ENCODE results near the gene PPWD1.
"Not testable (repeated sequence)": the region's sequence is repeated elsewhere in the genome, so short reads cannot be mapped to it uniquely, and the experiment has no call there.

Gene PPWD1

GRCh38 chr5:65562731-65563701 is at the start of gene PPWD1, which contains the start of gene CENPK:
Gene PPWD1, plus strand, starts transcription at chr5:65563296. Its CDS starts 15 bp downstream, at chr5:65563311.
Gene CENPK, minus strand, starts transcription at chr5:65563168. Its CDS starts 8,261 bp downstream, at chr5:65554907.
- DNase-seq: peak; percentile 97

GRCh38 chr5:65525726-65526125 is 37.4 kb upstream of the PPWD1 start:
- DNase-seq: no peak

GRCh38 chr5:65530904-65531303 is 32.2 kb upstream of the PPWD1 start:
- no peak for DNase-seq

DNA sequence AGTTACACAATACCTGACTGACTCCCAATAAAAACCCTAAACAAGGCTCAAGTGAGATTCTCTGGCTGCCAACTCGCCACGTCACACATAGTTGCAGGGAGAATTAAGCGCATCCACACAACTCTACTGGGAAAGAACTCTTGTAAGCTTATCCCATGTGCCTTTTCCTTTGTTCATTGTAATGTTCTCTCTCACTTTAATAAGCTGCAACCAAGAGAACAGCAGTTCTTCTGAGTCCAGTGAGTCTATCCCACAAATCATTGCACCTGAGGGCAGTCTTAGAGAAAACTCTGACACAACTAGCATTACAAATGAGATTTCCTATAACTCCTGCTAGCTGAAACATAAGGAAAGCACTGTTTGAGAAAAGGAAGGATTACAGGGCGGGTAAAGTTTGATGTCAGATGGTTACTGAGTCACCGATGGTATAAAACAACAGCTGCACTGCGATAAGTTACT is 27.5 kb upstream of the PPWD1 start:
- no peak for DNase-seq

DNA sequence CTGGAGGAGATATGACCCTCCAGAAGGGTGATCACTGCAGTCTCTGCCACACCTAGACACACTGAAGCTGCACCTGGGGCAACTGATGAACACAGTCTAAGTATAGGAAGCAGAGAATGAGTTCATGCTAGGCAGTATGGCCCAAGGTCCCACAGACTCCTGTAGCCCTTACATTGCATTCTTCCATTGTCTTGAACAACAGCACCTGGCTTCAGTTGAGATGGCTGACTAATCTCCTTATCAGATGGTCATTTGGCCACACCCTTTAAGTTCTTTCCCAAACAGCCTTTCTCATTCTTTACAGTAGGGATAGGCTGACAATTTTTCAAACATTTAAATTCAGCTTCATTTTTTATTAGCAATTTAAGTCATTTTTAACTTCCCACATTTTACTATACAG is 23.3 kb upstream of the PPWD1 start:
- DNase-seq: no peak

GRCh38 chr5:65544473-65544872 is 18.6 kb upstream of the PPWD1 start:
- no peak for DNase-seq

DNA sequence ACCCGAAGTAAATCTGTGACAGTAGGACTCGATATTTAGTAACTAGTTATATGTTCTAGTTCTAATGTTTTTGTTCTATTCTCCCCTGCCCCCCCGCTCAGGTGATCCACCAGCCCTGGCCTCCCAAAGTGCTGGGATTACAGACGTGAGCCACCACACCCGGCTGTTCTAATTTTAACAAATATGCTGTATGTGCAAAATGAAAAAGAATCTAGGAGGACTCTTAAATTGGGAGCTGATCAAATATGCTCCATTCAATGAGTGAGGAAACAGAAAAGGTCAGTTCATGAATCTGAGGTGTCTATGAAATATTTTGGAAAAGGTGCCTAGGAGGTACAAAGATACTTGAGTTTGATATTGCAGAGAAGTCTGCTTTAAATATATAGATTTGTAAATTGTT is 17.0 kb upstream of the PPWD1 start:
- no peak for DNase-seq

GRCh38 chr5:65548281-65548680 is 14.8 kb upstream of the PPWD1 start:
- no peak for DNase-seq

DNA sequence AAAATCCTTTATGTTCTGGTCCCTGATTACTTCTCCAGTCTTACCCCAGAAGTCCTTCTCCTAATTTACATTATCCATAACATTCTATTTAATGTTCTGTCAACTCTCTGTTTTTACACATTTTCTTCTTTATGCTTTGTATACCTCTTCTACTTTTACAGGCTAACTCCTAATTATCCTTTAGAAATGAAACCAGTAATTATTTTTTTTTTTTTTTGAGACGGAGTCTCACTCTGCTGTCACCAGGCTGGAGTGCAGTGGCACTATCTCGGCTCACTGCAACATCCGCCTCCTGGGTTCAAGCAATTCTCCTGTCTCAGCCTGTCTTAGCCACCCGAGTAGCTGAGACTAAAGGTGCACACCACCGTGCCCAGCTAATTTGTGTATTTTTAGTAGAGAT is 9.2 kb upstream of the PPWD1 start:
- no peak for DNase-seq

DNA sequence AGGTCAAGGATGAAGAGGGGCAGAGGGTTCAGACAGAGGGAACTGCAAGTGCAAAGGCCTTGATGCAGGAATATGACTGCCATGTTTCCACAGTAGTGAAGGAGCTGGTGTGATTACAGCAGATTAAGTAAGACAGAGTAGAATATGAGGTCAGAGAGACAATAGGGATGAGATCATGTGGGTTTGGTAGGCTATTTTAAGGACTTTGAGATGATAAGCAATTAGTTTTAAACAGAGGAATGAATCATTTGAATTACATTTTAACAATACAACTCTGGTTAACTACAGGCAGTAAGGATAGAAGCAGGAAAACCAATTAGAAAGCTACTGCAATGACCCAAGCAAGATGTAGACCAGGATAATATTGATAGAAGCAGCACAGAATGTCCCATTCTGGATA is 7.8 kb upstream of the PPWD1 start:
- DNase-seq: no peak

GRCh38 chr5:65556181-65556580 is 6.9 kb upstream of the PPWD1 start:
- no peak for DNase-seq

DNA sequence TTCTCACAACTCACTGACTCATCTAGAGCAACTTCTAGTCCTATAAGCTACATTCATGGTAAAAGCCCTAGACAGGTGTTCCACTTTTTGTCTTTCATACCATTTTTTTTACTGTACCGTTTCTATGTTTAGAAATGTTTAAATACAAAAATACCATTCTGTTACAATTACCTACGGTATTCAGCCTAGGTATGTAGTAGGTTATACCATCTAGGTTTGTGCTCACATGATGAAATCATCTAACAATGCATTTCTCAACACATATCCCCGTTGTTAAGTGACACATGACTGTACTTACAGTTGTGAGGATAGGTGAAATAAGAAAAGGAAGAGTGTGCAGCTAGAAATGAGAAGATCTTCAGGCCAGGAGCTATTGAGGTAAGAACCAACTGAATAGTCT is 6.4 kb upstream of the PPWD1 start:
- DNase-seq: no peak

DNA sequence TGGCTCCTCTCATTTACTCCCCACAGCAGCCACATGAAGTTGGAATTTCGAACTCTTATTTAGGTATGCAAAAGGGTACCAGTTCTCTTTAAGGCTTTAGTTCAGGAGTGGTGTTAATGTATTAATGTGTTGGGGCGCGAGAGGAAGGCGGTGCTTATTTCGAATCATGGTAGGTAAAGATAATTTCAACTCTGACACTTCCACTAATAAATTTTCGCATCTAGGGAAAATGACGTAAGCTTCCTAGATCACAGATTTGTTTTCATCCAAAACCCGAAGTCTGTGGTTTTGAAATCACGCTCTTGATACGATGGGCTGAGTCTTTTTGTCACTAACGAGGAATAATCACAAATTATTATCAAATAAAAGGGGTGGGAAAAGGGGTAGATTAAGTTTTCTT is 681 bp downstream of the PPWD1 start:
- DNase-seq: no peak

- no peak for DNase-seq
Observed at GRCh38 chr5:65566505-65566904, 3.4 kb downstream of the PPWD1 start.

DNA sequence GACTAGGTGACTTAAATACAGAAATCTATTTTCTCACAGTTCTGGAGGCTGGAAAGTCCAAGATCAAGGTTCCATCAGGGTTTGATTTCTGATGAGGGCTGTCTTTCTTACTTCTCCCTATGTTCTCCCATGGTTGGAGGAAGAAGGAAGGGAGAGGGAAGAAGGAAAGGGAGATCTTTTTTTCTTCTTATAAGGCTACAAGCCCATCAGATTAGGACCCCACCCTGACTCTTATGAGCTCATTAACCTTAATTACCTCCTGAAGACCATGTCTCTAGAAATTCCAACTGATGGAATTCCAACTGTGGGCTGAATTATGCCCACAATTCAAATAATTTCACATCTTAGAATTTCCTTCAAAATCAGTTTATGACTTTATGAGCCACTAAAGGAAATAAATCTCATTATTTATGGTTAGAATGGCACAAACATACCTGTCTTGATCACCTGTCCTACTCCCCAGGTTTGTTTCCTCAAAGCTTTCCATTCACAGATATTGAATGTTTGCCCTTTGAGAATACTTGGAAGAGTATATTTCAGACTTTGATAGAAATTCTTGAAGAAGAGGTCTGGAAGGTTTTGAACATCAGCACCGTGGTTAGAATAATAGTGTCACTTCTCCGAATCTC is 7.6 kb downstream of the PPWD1 start:
- DNase-seq: no peak

- no peak for DNase-seq
Observed at GRCh38 chr5:65577141-65577540, 14.0 kb downstream of the PPWD1 start.

- DNase-seq: no peak
Observed at GRCh38 chr5:65588694-65589093, 25.6 kb downstream of the PPWD1 start.

DNA sequence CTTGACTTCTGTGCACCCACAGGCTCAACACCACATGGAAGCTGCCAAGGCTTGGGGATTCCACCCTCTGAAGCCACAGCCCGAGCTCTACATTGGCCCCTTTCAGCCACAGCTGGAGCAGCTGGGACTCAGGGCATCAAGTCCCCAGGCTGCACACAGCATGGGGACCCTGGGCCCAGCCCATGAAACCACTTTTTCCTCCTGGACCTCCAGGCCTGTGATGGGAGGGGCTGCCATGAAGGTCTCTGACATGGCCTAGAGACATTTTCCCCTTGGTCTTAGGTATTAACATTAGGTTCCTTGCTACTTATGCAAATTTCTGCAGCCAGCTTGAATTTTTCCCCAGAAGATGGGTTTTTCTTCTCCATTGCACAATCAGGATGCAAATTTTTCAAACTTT is 38.7 kb downstream of the PPWD1 start:
- DNase-seq: not testable (repeated sequence)

GRCh38 chr5:65611524-65611923 is 48.4 kb downstream of the PPWD1 start:
- DNase-seq: no peak

DNA sequence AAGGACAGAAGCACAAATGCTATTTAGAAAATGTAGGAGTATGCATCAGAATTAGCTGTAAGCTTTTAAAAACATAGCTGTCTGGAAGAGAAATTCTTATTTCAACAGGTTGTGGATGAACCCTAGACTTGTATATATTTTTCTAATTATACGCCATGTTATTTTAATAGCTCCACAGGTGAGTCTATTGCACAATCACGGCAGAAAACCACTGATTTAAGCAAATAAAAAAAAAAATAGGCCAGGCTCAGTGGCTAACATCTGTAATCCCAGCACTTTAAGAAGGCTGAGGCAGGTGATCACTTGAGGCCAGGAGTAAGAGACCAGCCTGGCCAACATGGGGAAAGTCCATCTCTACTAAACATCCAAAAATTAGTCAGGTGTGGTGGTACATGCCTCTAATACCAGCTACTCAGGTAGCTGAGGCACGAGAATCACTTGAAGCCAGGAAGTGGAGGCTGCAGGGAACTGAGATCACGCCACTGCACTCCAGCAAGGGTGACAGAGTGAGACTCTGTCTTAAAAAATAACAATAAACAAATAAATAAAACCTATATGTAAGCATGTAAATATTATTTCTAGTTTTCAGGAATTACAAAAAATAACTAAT is 49.3 kb downstream of the PPWD1 start:
- DNase-seq: no peak

- no peak for DNase-seq
Observed at GRCh38 chr5:65620021-65620420, 56.9 kb downstream of the PPWD1 start.

- DNase-seq: not testable (repeated sequence)
Observed at GRCh38 chr5:65621961-65622360, 58.9 kb downstream of the PPWD1 start.

- no peak for DNase-seq
Observed at GRCh38 chr5:65623482-65623881, 60.4 kb downstream of the PPWD1 start.
